GM19328 (cell line): ENCODE results near the gene BMPER.

Experiments used
- ATAC-seq: cut with Tn5 transposase; IDR thresholded peaks from one replicate; pipeline ENCODE4 v1.9.1; 2021; ENCODE audit warnings: mild to moderate bottlenecking, moderate library complexity; ENCODE audit not compliant: unreplicated experiment

BMPER gene

GRCh38 chr7:34016876-34017275, 111.5 kb downstream of the BMPER start:
- no peak for ATAC-seq

GRCh38 chr7:34019301-34019790, 114.0 kb downstream of the BMPER start:
- ATAC-seq: no peak

GRCh38 chr7:34022626-34023025, 117.3 kb downstream of the BMPER start:
- ATAC-seq: no peak

- ATAC-seq: no peak
These were observed 120.3 kb downstream of the BMPER start for GRCh38 chr7:34025600-34025999.

GRCh38 chr7:34026481-34027190, 121.3 kb downstream of the BMPER start:
- no peak for ATAC-seq

- no peak for ATAC-seq
These were observed 125.8 kb downstream of the BMPER start for GRCh38 chr7:34031156-34031555.

- no peak for ATAC-seq
These were observed 129.4 kb downstream of the BMPER start for GRCh38 chr7:34034728-34035127.

- ATAC-seq: no peak
These were observed 130.9 kb downstream of the BMPER start for GRCh38 chr7:34036051-34036920.

GRCh38 chr7:34036972-34037792, 131.8 kb downstream of the BMPER start:
- no peak for ATAC-seq

GRCh38 chr7:34038816-34039470, 133.6 kb downstream of the BMPER start:
- no peak for ATAC-seq

GRCh38 chr7:34041707-34042106, 136.4 kb downstream of the BMPER start:
- no peak for ATAC-seq

GRCh38 chr7:34042406-34042805, 137.1 kb downstream of the BMPER start:
- ATAC-seq: no peak

GRCh38 chr7:34043461-34044305, 138.3 kb downstream of the BMPER start:
- no peak for ATAC-seq

- no peak for ATAC-seq
These were observed 138.9 kb downstream of the BMPER start for GRCh38 chr7:34044306-34044643.

- ATAC-seq: no peak
These were observed 139.5 kb downstream of the BMPER start for GRCh38 chr7:34044734-34045353.

GRCh38 chr7:34048445-34048844, 143.1 kb downstream of the BMPER start:
- no peak for ATAC-seq

- ATAC-seq: no peak
These were observed 148.7 kb downstream of the BMPER start for GRCh38 chr7:34054075-34054474.

- ATAC-seq: no peak
These were observed 151.8 kb downstream of the BMPER start for GRCh38 chr7:34057136-34057535.

- ATAC-seq: no peak
These were observed 152.6 kb downstream of the BMPER start for GRCh38 chr7:34057956-34058355.

- no peak for ATAC-seq
These were observed 153.4 kb downstream of the BMPER start for GRCh38 chr7:34058801-34059135.
